Neural progenitor cell (in vitro differentiated cells): ENCODE data around the gene GRM8. TPM values are rescaled to one million over a fixed set of nuclear protein-coding genes. Genes with fewer than 3 reads are reported as not detected.
A peak's percentile ranks its signal among the peaks of the same experiment; 100 is the strongest.
"Not testable (repeated sequence)": the region's sequence is repeated elsewhere in the genome, so short reads cannot be mapped to it uniquely, and the experiment has no call there.

Experiments
- DNase-seq: peaks from one replicate; pipeline ENCODE4 v3.0.0-alpha.2; 2016; ENCODE audit warnings: low spot score
- H2AFZ ChIP-seq: fragments of 200-600 bp; sonication (generic); replicated peaks from 2 replicates; pipeline ENCODE4 v1.6.1; 2016; ENCODE audit warnings: antibody characterized with exemption
- H3F3A ChIP-seq: fragments of 200-600 bp; sonication (generic); 2 replicates; pipeline ENCODE4 v1.6.1; 2016; ENCODE audit warnings: antibody characterized with exemption, low read depth
- H3K27ac ChIP-seq: fragments of 200-600 bp; sonication (generic); 2 replicates; pipeline ENCODE4 v1.5.1; 2016; ENCODE audit warnings: mild to moderate bottlenecking
- H3K27me3 ChIP-seq: fragments of 200-600 bp; sonication (generic); 2 replicates; pipeline ENCODE4 v1.6.1; 2016; ENCODE audit warnings: mild to moderate bottlenecking, moderate library complexity
- H3K36me3 ChIP-seq: fragments of 200-600 bp; sonication (generic); 2 replicates; pipeline ENCODE4 v1.5.1; 2016
- H3K4me1 ChIP-seq: fragments of 200-600 bp; sonication (generic); 2 replicates; pipeline ENCODE4 v1.6.1; 2016; ENCODE audit warnings: mixed run types
- H3K4me2 ChIP-seq: fragments of 200-600 bp; sonication (generic); 2 replicates; pipeline ENCODE4 v1.6.1; 2016
- H3K4me3 ChIP-seq: fragments of 200-600 bp; sonication (generic); 2 replicates; pipeline ENCODE4 v1.5.1; 2016
- H3K79me2 ChIP-seq: fragments of 200-600 bp; sonication (generic); 2 replicates; pipeline ENCODE4 v1.6.1; 2016; ENCODE audit warnings: low read depth
- H3K9ac ChIP-seq: fragments of 200-600 bp; sonication (generic); 2 replicates; pipeline ENCODE4 v1.6.1; 2016
- H3K9me3 ChIP-seq: fragments of 200-600 bp; sonication (generic); 2 replicates; pipeline ENCODE4 v1.5.1; 2016; ENCODE audit warnings: low read depth
- H4K20me1 ChIP-seq: fragments of 200-600 bp; sonication (generic); 2 replicates; pipeline ENCODE4 v1.6.1; 2016; ENCODE audit warnings: low read depth
- H3K27ac Mint-ChIP-seq: 3 replicates; pipeline ENCODE4 v1.8.0; 2021; ENCODE audit warnings: mixed read lengths
- H3K27me3 Mint-ChIP-seq: 2 replicates; pipeline ENCODE4 v1.8.0; 2022; ENCODE audit warnings: low read depth, mild to moderate bottlenecking, inconsistent platforms, moderate library complexity, mixed read lengths; ENCODE audit not compliant: insufficient read depth
- H3K36me3 Mint-ChIP-seq: 3 replicates; pipeline ENCODE4 v1.8.0; 2021; ENCODE audit warnings: mixed read lengths
- H3K4me1 Mint-ChIP-seq: 3 replicates; pipeline ENCODE4 v1.8.0; 2021; ENCODE audit warnings: mixed read lengths
- H3K4me3 Mint-ChIP-seq: 3 replicates; pipeline ENCODE4 v1.8.0; 2021; ENCODE audit warnings: mild to moderate bottlenecking, moderate library complexity, mixed read lengths
- H3K9me3 Mint-ChIP-seq: 3 replicates; pipeline ENCODE4 v1.8.0; 2020; ENCODE audit warnings: mixed read lengths
- CTCF ChIP-seq: fragments of 200-600 bp; sonication (generic); IDR thresholded peaks from 2 replicates; pipeline ENCODE4 v1.5.1; 2017; ENCODE audit warnings: antibody characterized with exemption, mild to moderate bottlenecking
- EZH2 ChIP-seq: fragments of 200-600 bp; sonication (generic); IDR thresholded peaks from 2 replicates; pipeline ENCODE4 v1.6.1; 2017; ENCODE audit warnings: antibody characterized with exemption, mild to moderate bottlenecking, moderate library complexity
- EZH2phosphoT487 ChIP-seq: fragments of 200-600 bp; sonication (generic); IDR thresholded peaks from 2 replicates; pipeline ENCODE4 v1.6.1; 2017; ENCODE audit warnings: antibody characterized with exemption
- total RNA-seq: library from RNA; depleted of rRNA; stranded (reverse); fragments of >200 nt; gene quantifications from 2 replicates; pipeline ENCODE4 v1.2.3, GENCODE V29; 2015; ENCODE audit warnings: low replicate concordance

Gene GRM8
- total RNA-seq, 1 donor from 2014 or later, result 0.62 TPM

- Mint-ChIP-seq H3K27me3 (no peaks in the 10 kb centered on the region), H3K9me3 (no peaks in the 10 kb centered on the region), H3K4me3 (no peak overlapping the region), H3K36me3 (no peaks in the 10 kb centered on the region), H3K4me1 (no peaks in the 10 kb centered on the region), H3K27ac (no peak overlapping the region)
- Histone ChIP-seq H3K4me2 (no peak overlapping the region), H3K27ac (no peak overlapping the region), H3K36me3 (no peaks in the 10 kb centered on the region), H3K27me3 (peaks cover 13% of the 10 kb centered on the region), H3F3A (no peaks in the 10 kb centered on the region), H2AFZ (no peak overlapping the region), H4K20me1 (no peaks in the 10 kb centered on the region), H3K9me3 (no peaks in the 10 kb centered on the region), H3K79me2 (no peaks in the 10 kb centered on the region), H3K4me1 (no peaks in the 10 kb centered on the region), H3K4me3 (no peak overlapping the region), H3K9ac (no peak overlapping the region)
- TF ChIP-seq CTCF, result no peak
- TF ChIP-seq EZH2, result no peak
- TF ChIP-seq EZH2phosphoT487, result no peak
- DNase-seq, result no peak
Observed at GRCh38 chr7:126930166-126930565, 322.6 kb downstream of the GRM8 start.

GRCh38 chr7:126924477-126924876 is 328.3 kb downstream of the GRM8 start:
- Histone ChIP-seq H3K4me1 (peaks cover 8% of the 10 kb centered on the region), H3K79me2 (no peaks in the 10 kb centered on the region), H3K27me3 (no peaks in the 10 kb centered on the region), H3K36me3 (no peaks in the 10 kb centered on the region), H3K27ac (no peak overlapping the region), H3K9ac (no peak overlapping the region), H3K4me2 (no peak overlapping the region), H3K9me3 (no peaks in the 10 kb centered on the region), H3F3A (peaks cover 6% of the 10 kb centered on the region), H2AFZ (peak overlapping the region; percentile 28), H4K20me1 (no peaks in the 10 kb centered on the region), H3K4me3 (no peak overlapping the region)
- no peaks in the 10 kb centered on the region for H3K27me3 Mint-ChIP-seq
- H3K27ac Mint-ChIP-seq, result no peak overlapping the region
- no peak for TF ChIP-seq CTCF
- TF ChIP-seq EZH2, result no peak
- TF ChIP-seq EZH2phosphoT487, result no peak
- H3K36me3 Mint-ChIP-seq, result no peaks in the 10 kb centered on the region
- no peak for DNase-seq
- no peak overlapping the region for H3K4me3 Mint-ChIP-seq
- no peaks in the 10 kb centered on the region for H3K9me3 Mint-ChIP-seq
- no peaks in the 10 kb centered on the region for H3K4me1 Mint-ChIP-seq

- H3K79me2 ChIP-seq, H3K4me3 ChIP-seq, DNase-seq, H3K4me3 Mint-ChIP-seq, H3K9me3 Mint-ChIP-seq, H3K4me1 Mint-ChIP-seq, H3K9ac ChIP-seq, H4K20me1 ChIP-seq, H3K36me3 Mint-ChIP-seq, H3K27ac ChIP-seq, H3F3A ChIP-seq, H3K4me1 ChIP-seq, H2AFZ ChIP-seq, H3K4me2 ChIP-seq, H3K36me3 ChIP-seq, H3K27ac Mint-ChIP-seq, H3K9me3 ChIP-seq, H3K27me3 Mint-ChIP-seq, H3K27me3 ChIP-seq: not testable (repeated sequence)
Observed at GRCh38 chr7:126911627-126912026, 341.1 kb downstream of the GRM8 start.

GRCh38 chr7:126908564-126908963 is 344.2 kb downstream of the GRM8 start:
- not testable (repeated sequence) for H3K9me3 ChIP-seq, H3K4me2 ChIP-seq, H3K27me3 ChIP-seq, H3K36me3 Mint-ChIP-seq, H3K27ac ChIP-seq, H3K9ac ChIP-seq, H3K4me1 ChIP-seq, H3K4me1 Mint-ChIP-seq, H3K27me3 Mint-ChIP-seq, H3K4me3 ChIP-seq, H3K4me3 Mint-ChIP-seq, DNase-seq, H4K20me1 ChIP-seq, H3K27ac Mint-ChIP-seq, H3K36me3 ChIP-seq, H2AFZ ChIP-seq, H3F3A ChIP-seq, H3K9me3 Mint-ChIP-seq, H3K79me2 ChIP-seq

- not testable (repeated sequence) for H3K27me3 Mint-ChIP-seq, DNase-seq, H3K27ac Mint-ChIP-seq, H3K4me1 ChIP-seq, H3K4me3 ChIP-seq, H3K79me2 ChIP-seq, H3K9me3 Mint-ChIP-seq, H4K20me1 ChIP-seq, H3K4me3 Mint-ChIP-seq, H3F3A ChIP-seq, H3K27me3 ChIP-seq, H3K9ac ChIP-seq, H2AFZ ChIP-seq, H3K36me3 Mint-ChIP-seq, H3K27ac ChIP-seq, H3K4me1 Mint-ChIP-seq, H3K9me3 ChIP-seq, H3K36me3 ChIP-seq
- peak overlapping the region; percentile 13 for H3K4me2 ChIP-seq
Observed at GRCh38 chr7:126907657-126908056, 345.1 kb downstream of the GRM8 start.

- H3K27ac ChIP-seq, H3K4me1 ChIP-seq, H3K4me3 Mint-ChIP-seq, H3K9ac ChIP-seq, H3K4me1 Mint-ChIP-seq, H3K9me3 Mint-ChIP-seq, H3K4me3 ChIP-seq, H3K79me2 ChIP-seq, H3K36me3 Mint-ChIP-seq, H3F3A ChIP-seq, H3K27me3 ChIP-seq, H3K27me3 Mint-ChIP-seq, DNase-seq, H2AFZ ChIP-seq, H3K4me2 ChIP-seq, H3K36me3 ChIP-seq, H3K9me3 ChIP-seq, H4K20me1 ChIP-seq, H3K27ac Mint-ChIP-seq: not testable (repeated sequence)
Observed at GRCh38 chr7:126905255-126905654, 347.5 kb downstream of the GRM8 start.
